Activated CD4-positive, alpha-beta T cell treated with anti-CD3 and anti-CD28 coated beads, Interleukin-2, amount 50 U/mL, for 1 hour (primary cell): Measurements from ENCODE around the gene TBC1D5.

Source experiments
- DNase-seq: peaks from one replicate; pipeline ENCODE4 v3.0.0-alpha.2; 2020

Gene TBC1D5

GRCh38 chr3:17583530-17583929 lies 158.9 kb downstream of the TBC1D5 start:
- no peak for DNase-seq

GRCh38 chr3:17581421-17582080 lies 160.9 kb downstream of the TBC1D5 start:
- no peak for DNase-seq

GRCh38 chr3:17580901-17581300 lies 161.5 kb downstream of the TBC1D5 start:
- DNase-seq: no peak

GRCh38 chr3:17579289-17580031 lies 163.0 kb downstream of the TBC1D5 start:
- no peak for DNase-seq

- no peak for DNase-seq
Measured at GRCh38 chr3:17577796-17578520, 164.5 kb downstream of the TBC1D5 start.

GRCh38 chr3:17573396-17573795 lies 169.0 kb downstream of the TBC1D5 start:
- no peak for DNase-seq

- DNase-seq: no peak
Measured at GRCh38 chr3:17571686-17572085, 170.7 kb downstream of the TBC1D5 start.

- DNase-seq: no peak
Measured at GRCh38 chr3:17562845-17563244, 179.6 kb downstream of the TBC1D5 start.

GRCh38 chr3:17558565-17558964 lies 183.9 kb downstream of the TBC1D5 start:
- no peak for DNase-seq

GRCh38 chr3:17557749-17558463 lies 184.5 kb downstream of the TBC1D5 start:
- DNase-seq: no peak

GRCh38 chr3:17555525-17555924 lies 186.9 kb downstream of the TBC1D5 start:
- no peak for DNase-seq

- DNase-seq: no peak
Measured at GRCh38 chr3:17554078-17554477, 188.4 kb downstream of the TBC1D5 start.

GRCh38 chr3:17553080-17553479 lies 189.4 kb downstream of the TBC1D5 start:
- no peak for DNase-seq

- no peak for DNase-seq
Measured at GRCh38 chr3:17552351-17552750, 190.1 kb downstream of the TBC1D5 start.

- DNase-seq: no peak
Measured at GRCh38 chr3:17551895-17552294, 190.5 kb downstream of the TBC1D5 start.

GRCh38 chr3:17551333-17551732 lies 191.1 kb downstream of the TBC1D5 start:
- no peak for DNase-seq

GRCh38 chr3:17550624-17551023 lies 191.8 kb downstream of the TBC1D5 start:
- DNase-seq: no peak

- DNase-seq: no peak
Measured at GRCh38 chr3:17546500-17547255, 195.8 kb downstream of the TBC1D5 start.

- no peak for DNase-seq
Measured at GRCh38 chr3:17544632-17545031, 197.8 kb downstream of the TBC1D5 start.

GRCh38 chr3:17542591-17542990 lies 199.8 kb downstream of the TBC1D5 start:
- no peak for DNase-seq

- DNase-seq: no peak
Measured at GRCh38 chr3:17539436-17539835, 203.0 kb downstream of the TBC1D5 start.

- no peak for DNase-seq
Measured at GRCh38 chr3:17535274-17535673, 207.2 kb downstream of the TBC1D5 start.
